CD8-positive, alpha-beta memory T cell (primary cell): Measurements from ENCODE around the gene SBNO2. TPM values are rescaled to one million over a fixed set of nuclear protein-coding genes. Genes with fewer than 3 reads are reported as not detected.

Experiments
- CTCF ChIA-PET: fragments of 350-600 bp; sonication (Branson Sonifier 250); formaldehyde crosslinking; loops from one replicate; lab custom pipeline; 2021; ENCODE audit warnings: antibody characterized with exemption; lab: Charles Lee
- POLR2A ChIA-PET: fragments of 350-600 bp; sonication (Branson Sonifier 250); formaldehyde crosslinking; loops from one replicate; lab custom pipeline; 2021; ENCODE audit warnings: antibody characterized with exemption; lab: Charles Lee
- DNase-seq, 5 donors: peaks; one replicate each; pipeline versions ENCODE4 v3.0.0 to v3.0.0-alpha.2; 2020 to 2022; ENCODE audit warnings: mixed read lengths in 1 of 5
- H3K27ac ChIP-seq: one replicate; pipeline ENCODE4 v1.7.0; 2013; ENCODE audit warnings: low read depth, mild to moderate bottlenecking, low read length, moderate library complexity
- H3K27me3 ChIP-seq: 2 replicates; pipeline ENCODE4 v1.7.0; 2013; ENCODE audit warnings: low read length, mild to moderate bottlenecking; ENCODE audit not compliant: insufficient read depth, poor library complexity, severe bottlenecking
- H3K36me3 ChIP-seq: 2 replicates; pipeline ENCODE4 v1.7.0; 2013; ENCODE audit warnings: mild to moderate bottlenecking, low read length, moderate library complexity; ENCODE audit not compliant: insufficient read depth
- H3K4me1 ChIP-seq: 2 replicates; pipeline ENCODE4 v1.7.0; 2013; ENCODE audit warnings: mild to moderate bottlenecking, low read length, moderate library complexity; ENCODE audit not compliant: insufficient read depth
- H3K4me3 ChIP-seq: 2 replicates; pipeline ENCODE4 v1.7.0; 2013; ENCODE audit warnings: mild to moderate bottlenecking, low read length
- H3K9me3 ChIP-seq: 2 replicates; pipeline ENCODE4 v1.7.0; 2013; ENCODE audit warnings: mild to moderate bottlenecking, low read length
- H3K27ac Mint-ChIP-seq, 8 donors: one replicate each; pipeline ENCODE4 v1.8.0; 2020 to 2021; ENCODE audit warnings: mixed read lengths in 8 of 8, mild to moderate bottlenecking in 6 of 8, inconsistent platforms in 3 of 8, moderate library complexity in 3 of 8
- H3K27me3 Mint-ChIP-seq, 2 donors: one replicate each; pipeline ENCODE4 v1.8.0; 2020 to 2021; ENCODE audit warnings: mixed read lengths in 2 of 2, mild to moderate bottlenecking in 1 of 2, moderate library complexity in 1 of 2
- H3K36me3 Mint-ChIP-seq, 3 donors: one replicate each; pipeline ENCODE4 v1.8.0; 2020 to 2021; ENCODE audit warnings: mixed read lengths in 3 of 3, inconsistent platforms in 1 of 3, mild to moderate bottlenecking in 1 of 3
- H3K4me1 Mint-ChIP-seq, 3 donors: one replicate each; pipeline ENCODE4 v1.8.0; 2020 to 2021; ENCODE audit warnings: mixed read lengths in 3 of 3, inconsistent platforms in 1 of 3, mild to moderate bottlenecking in 1 of 3
- H3K4me3 Mint-ChIP-seq, 7 donors: one replicate each; pipeline ENCODE4 v1.8.0; 2020 to 2021; ENCODE audit warnings: mixed read lengths in 7 of 7, mild to moderate bottlenecking in 6 of 7, moderate library complexity in 4 of 7, inconsistent platforms in 2 of 7
- H3K9me3 Mint-ChIP-seq, 5 donors: one replicate each; pipeline ENCODE4 v1.8.0; 2020 to 2022; ENCODE audit warnings: mixed read lengths in 5 of 5, mild to moderate bottlenecking in 3 of 5, moderate library complexity in 2 of 5, inconsistent platforms in 1 of 5
- polyA plus RNA-seq: library from polyadenylated mRNA; unstranded; fragments of 300-500 nt; fragmentation: Illumina TruSeq; gene quantifications from one replicate; pipeline ENCODE4 v1.2.3, GENCODE V29; 2021
- total RNA-seq, 2 experiments: library from RNA; stranded (reverse); gene quantifications; one replicate each; pipeline ENCODE4 v1.2.3, GENCODE V29; 2021

Gene SBNO2
- total and polyA plus RNA-seq, 3 experiments from 2014 or later = 4.3 to 61.0 (median 59.0) TPM

GRCh38 chr19:1145635-1146411 is 28.2 kb downstream of the SBNO2 start:
- peaks cover 0 to 1% of the 10 kb centered on the region in 2 donors for H3K27me3 Mint-ChIP-seq
- peaks cover 5 to 39% (median 8%) of the 10 kb centered on the region in 3 donors for H3K36me3 Mint-ChIP-seq
- Histone ChIP-seq H3K4me1 (no peaks in the 10 kb centered on the region), H3K9me3 (no peaks in the 10 kb centered on the region), H3K27me3 (no peaks in the 10 kb centered on the region), H3K27ac (no peak overlapping the region), H3K36me3 (no peaks in the 10 kb centered on the region), H3K4me3 (no peak overlapping the region)
- POLR2A ChIA-PET = no interaction called here
- DNase-seq = no peak
- CTCF ChIA-PET = interaction anchor here (1.3 kb wide), 1 partner anchor 16 kb away, joined by 3 read pairs; no protein-coding TSS in a partner anchor
- peak overlapping the region in 2 of 8 donors; percentile 10 to 60 for H3K27ac Mint-ChIP-seq
- no peak overlapping the region for H3K4me3 Mint-ChIP-seq
- peaks cover 0 to 5% (median 4%) of the 10 kb centered on the region in 3 donors for H3K4me1 Mint-ChIP-seq
- H3K9me3 Mint-ChIP-seq = no peaks in the 10 kb centered on the region

- H3K9me3 ChIP-seq = no peaks in the 10 kb centered on the region
- Mint-ChIP-seq H3K4me3 (peak overlapping the region in 2 of 7 donors; percentile 50 to 72), H3K27ac (peak overlapping the region in 5 of 8 donors; percentile 25 to 87 (median 66)), H3K4me1 (peaks cover 0 to 5% (median 4%) of the 10 kb centered on the region in 3 donors), H3K36me3 (peaks cover 5 to 42% (median 10%) of the 10 kb centered on the region in 3 donors), H3K9me3 (no peaks in the 10 kb centered on the region), H3K27me3 (peaks cover 0 to 1% of the 10 kb centered on the region in 2 donors)
- H3K36me3 ChIP-seq = no peaks in the 10 kb centered on the region
- no peak overlapping the region for H3K27ac ChIP-seq
- no peak for DNase-seq
- CTCF ChIA-PET = no interaction called here
- H3K4me1 ChIP-seq = no peaks in the 10 kb centered on the region
- H3K27me3 ChIP-seq = no peaks in the 10 kb centered on the region
- POLR2A ChIA-PET = no interaction called here
- no peak overlapping the region for H3K4me3 ChIP-seq
These were observed 29.3 kb downstream of the SBNO2 start for GRCh38 chr19:1144741-1145140.

GRCh38 chr19:1143828-1144399 is 30.2 kb downstream of the SBNO2 start:
- Mint-ChIP-seq H3K27me3 (peaks cover 0 to 1% of the 10 kb centered on the region in 2 donors), H3K27ac (peak overlapping the region in 1 of 8 donors; percentile 87), H3K36me3 (peaks cover 5 to 42% (median 11%) of the 10 kb centered on the region in 3 donors), H3K4me1 (peaks cover 0 to 5% (median 4%) of the 10 kb centered on the region in 3 donors), H3K9me3 (no peaks in the 10 kb centered on the region), H3K4me3 (no peak overlapping the region)
- POLR2A ChIA-PET = interaction anchor here (0.6 kb wide), 1 partner anchor 185 kb away, joined by 4 read pairs; no protein-coding TSS in a partner anchor
- no peak overlapping the region for H3K4me3 ChIP-seq
- H3K4me1 ChIP-seq = no peaks in the 10 kb centered on the region
- no peak for DNase-seq
- H3K9me3 ChIP-seq = no peaks in the 10 kb centered on the region
- H3K27me3 ChIP-seq = no peaks in the 10 kb centered on the region
- no peak overlapping the region for H3K27ac ChIP-seq
- H3K36me3 ChIP-seq = no peaks in the 10 kb centered on the region
- CTCF ChIA-PET = no interaction called here

GRCh38 chr19:1141944-1142343 is 32.1 kb downstream of the SBNO2 start:
- ChIA-PET CTCF (no interaction called here), POLR2A (interaction anchor here (0.7 kb wide), 1 partner anchor 79 kb away, joined by 3 read pairs; no protein-coding TSS in a partner anchor)
- H3K9me3 Mint-ChIP-seq = no peaks in the 10 kb centered on the region
- Histone ChIP-seq H3K27me3 (no peaks in the 10 kb centered on the region), H3K27ac (no peak overlapping the region), H3K9me3 (no peaks in the 10 kb centered on the region), H3K4me3 (no peak overlapping the region), H3K36me3 (no peaks in the 10 kb centered on the region), H3K4me1 (no peaks in the 10 kb centered on the region)
- no peak overlapping the region for H3K4me3 Mint-ChIP-seq
- H3K27me3 Mint-ChIP-seq = peaks cover 0 to 1% of the 10 kb centered on the region in 2 donors
- peaks cover 5 to 45% (median 11%) of the 10 kb centered on the region in 3 donors for H3K36me3 Mint-ChIP-seq
- H3K27ac Mint-ChIP-seq = peak overlapping the region in 4 of 8 donors; percentile 1 to 43 (median 15)
- DNase-seq = no peak
- peaks cover 0 to 5% (median 4%) of the 10 kb centered on the region in 3 donors for H3K4me1 Mint-ChIP-seq

GRCh38 chr19:1140272-1141027 is 33.6 kb downstream of the SBNO2 start:
- Histone ChIP-seq H3K36me3 (no peaks in the 10 kb centered on the region), H3K4me1 (no peaks in the 10 kb centered on the region), H3K27me3 (no peaks in the 10 kb centered on the region), H3K27ac (no peak overlapping the region), H3K9me3 (no peaks in the 10 kb centered on the region), H3K4me3 (no peak overlapping the region)
- H3K9me3 Mint-ChIP-seq = no peaks in the 10 kb centered on the region
- H3K27me3 Mint-ChIP-seq = peaks cover 0 to 1% of the 10 kb centered on the region in 2 donors
- POLR2A ChIA-PET = no interaction called here
- H3K27ac Mint-ChIP-seq = peak overlapping the region in 2 of 8 donors; percentile 11 to 54
- H3K4me3 Mint-ChIP-seq = no peak overlapping the region
- no peak for DNase-seq
- peaks cover 8% of the 10 kb centered on the region in 3 donors for H3K4me1 Mint-ChIP-seq
- CTCF ChIA-PET = no interaction called here
- H3K36me3 Mint-ChIP-seq = peaks cover 5 to 40% (median 11%) of the 10 kb centered on the region in 3 donors

GRCh38 chr19:1139126-1139525 is 34.9 kb downstream of the SBNO2 start:
- Mint-ChIP-seq H3K4me1 (peaks cover 5 to 9% (median 8%) of the 10 kb centered on the region in 3 donors), H3K27ac (peak overlapping the region in 3 of 8 donors; percentile 36 to 51 (median 51)), H3K9me3 (no peaks in the 10 kb centered on the region), H3K36me3 (peaks cover 5 to 35% (median 8%) of the 10 kb centered on the region in 3 donors), H3K27me3 (peaks cover 0 to 1% of the 10 kb centered on the region in 2 donors), H3K4me3 (peak overlapping the region in 1 of 7 donors; percentile 64)
- Histone ChIP-seq H3K27me3 (no peaks in the 10 kb centered on the region), H3K36me3 (no peaks in the 10 kb centered on the region), H3K27ac (no peak overlapping the region), H3K4me1 (peaks cover 2% of the 10 kb centered on the region), H3K4me3 (no peak overlapping the region), H3K9me3 (no peaks in the 10 kb centered on the region)
- ChIA-PET CTCF (interaction anchor here (0.8 kb wide), 1 partner anchor 26 kb away, joined by 3 read pairs; no protein-coding TSS in a partner anchor), POLR2A (no interaction called here)
- DNase-seq = no peak

- ChIA-PET POLR2A (no interaction called here), CTCF (no interaction called here)
- H3K9me3 ChIP-seq = no peaks in the 10 kb centered on the region
- H3K4me1 ChIP-seq = peaks cover 10% of the 10 kb centered on the region
- H3K36me3 ChIP-seq = no peaks in the 10 kb centered on the region
- Mint-ChIP-seq H3K27me3 (peaks cover 0 to 2% of the 10 kb centered on the region in 2 donors), H3K4me3 (no peak overlapping the region), H3K9me3 (no peaks in the 10 kb centered on the region), H3K4me1 (peaks cover 11 to 15% (median 14%) of the 10 kb centered on the region in 3 donors), H3K27ac (no peak overlapping the region), H3K36me3 (peaks cover 5 to 27% (median 6%) of the 10 kb centered on the region in 3 donors)
- no peak overlapping the region for H3K4me3 ChIP-seq
- DNase-seq = no peak
- no peak overlapping the region for H3K27ac ChIP-seq
- H3K27me3 ChIP-seq = no peaks in the 10 kb centered on the region
These were observed 35.9 kb downstream of the SBNO2 start for GRCh38 chr19:1138121-1138520.
